ENCODE measurements around the gene HIVEP3.

- TF ChIP-seq NFIC (IDR thresholded peaks at IDR 0.05; ENCODE audit: low read length) (no peak), ZZZ3 (CRISPR knock-in tag; IDR thresholded peaks at IDR 0.05; ENCODE audit: borderline replicate concordance) (no peak), ZNF354B (CRISPR knock-in tag; IDR thresholded peaks at IDR 0.05) (no peak)
Observed at GRCh38 chr1:41532206-41532975, 386.3 kb downstream of the HIVEP3 start.

All from HepG2 (cell line).